Ramos (cell line): ENCODE results near the gene XXYLT1.

Experiments
- in situ Hi-C: fragments of 300-500 bp; cut with MboI; formaldehyde crosslinking; loops from one replicate; pipeline ENCODE4 v1.14.3; 2022; ENCODE audit warnings: low sequenced_read_pairs; ENCODE audit not compliant: unreplicated experiment

The XXYLT1 gene

DNA sequence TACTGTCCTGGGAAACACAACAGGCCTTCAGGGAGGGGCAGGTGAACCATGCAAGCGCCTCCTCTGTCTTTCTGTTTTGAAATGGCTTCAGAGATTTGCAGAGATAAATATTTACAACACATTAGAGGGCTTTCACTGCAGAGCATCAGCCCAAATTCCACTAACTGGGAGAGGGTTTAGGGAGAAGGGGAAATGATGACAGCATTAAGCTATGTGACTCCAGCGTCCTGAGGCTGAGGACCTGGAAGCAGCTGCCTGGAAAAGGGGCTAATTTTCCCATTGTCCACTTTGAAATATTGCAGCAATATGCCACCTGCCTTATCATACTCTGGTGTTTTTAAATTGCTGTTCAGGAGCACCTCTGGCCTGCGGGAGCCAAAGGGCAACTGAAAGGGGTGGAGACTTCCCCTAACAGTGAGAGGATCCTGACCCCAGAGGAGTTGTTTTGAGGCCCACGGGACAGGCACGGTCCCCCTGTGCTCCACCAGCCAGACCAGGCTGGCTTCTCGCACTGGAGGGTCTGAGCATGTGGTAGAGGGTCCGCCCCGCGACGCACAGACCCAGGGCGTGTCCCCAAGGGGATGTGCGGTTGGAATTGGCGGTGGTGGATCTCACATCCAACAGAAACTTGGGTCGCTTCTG, 110.6 kb downstream of the XXYLT1 start:
- in situ Hi-C loops = loop anchor here (25.0 kb wide), 1 partner anchor 1073 kb away; no protein-coding TSS in a partner anchor

DNA sequence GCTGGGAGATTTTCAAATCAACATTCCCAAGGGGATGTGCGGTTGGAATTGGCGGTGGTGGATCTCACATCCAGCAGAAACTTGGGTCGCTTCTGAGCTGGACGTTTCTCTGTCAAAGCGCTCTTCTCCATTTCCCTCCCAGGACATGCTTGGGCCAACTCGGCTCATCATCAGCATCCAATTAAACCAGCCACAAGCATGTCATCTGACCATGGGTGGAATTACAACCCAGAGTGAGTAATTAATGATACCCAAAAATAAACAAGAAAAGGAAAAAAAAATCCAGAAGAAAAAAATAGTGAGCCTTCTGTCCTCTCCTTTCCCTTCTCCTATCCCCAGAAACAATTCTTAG, 111.2 kb downstream of the XXYLT1 start:
- in situ Hi-C loops = loop anchor here (5.0 to 25.0 kb wide), 3 partner anchors 98 to 1072 kb away; partner anchors contain the start of gene PPP1R2

DNA sequence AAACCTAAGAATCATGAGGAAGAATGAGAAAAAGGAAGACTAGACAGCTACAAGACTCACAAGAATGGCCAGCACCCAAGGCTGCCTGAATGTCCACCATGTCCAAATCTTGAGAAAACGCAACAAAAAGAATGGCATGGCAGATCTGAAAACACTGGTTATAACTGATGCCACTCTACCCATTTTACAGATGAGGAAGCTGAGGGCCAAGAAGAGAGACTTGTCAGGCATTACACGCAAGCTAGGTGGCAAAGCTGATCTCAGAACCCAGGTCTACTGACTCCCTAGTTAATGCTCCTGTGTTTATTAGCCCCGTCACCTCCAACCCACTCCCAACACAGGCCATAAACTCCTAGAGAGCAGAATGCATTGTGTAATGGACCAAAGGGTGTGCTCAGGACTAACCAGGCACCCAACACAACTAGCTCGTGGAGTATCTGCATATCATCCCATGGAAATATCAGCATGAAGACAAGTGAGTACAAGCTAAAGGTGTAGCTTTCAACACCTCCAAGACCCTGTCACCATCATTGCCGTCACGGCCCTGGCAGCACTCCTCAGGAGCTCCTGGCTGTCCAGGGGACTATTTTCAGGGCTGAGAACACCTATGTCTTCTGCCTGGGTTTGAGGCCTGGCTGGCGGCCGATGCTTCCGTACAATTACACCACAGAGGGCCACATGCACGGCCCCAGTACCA, 111.7 kb downstream of the XXYLT1 start:
- in situ Hi-C loops = loop anchor here (5.0 to 25.0 kb wide), 3 partner anchors 98 to 1072 kb away; partner anchors contain the start of gene PPP1R2

DNA sequence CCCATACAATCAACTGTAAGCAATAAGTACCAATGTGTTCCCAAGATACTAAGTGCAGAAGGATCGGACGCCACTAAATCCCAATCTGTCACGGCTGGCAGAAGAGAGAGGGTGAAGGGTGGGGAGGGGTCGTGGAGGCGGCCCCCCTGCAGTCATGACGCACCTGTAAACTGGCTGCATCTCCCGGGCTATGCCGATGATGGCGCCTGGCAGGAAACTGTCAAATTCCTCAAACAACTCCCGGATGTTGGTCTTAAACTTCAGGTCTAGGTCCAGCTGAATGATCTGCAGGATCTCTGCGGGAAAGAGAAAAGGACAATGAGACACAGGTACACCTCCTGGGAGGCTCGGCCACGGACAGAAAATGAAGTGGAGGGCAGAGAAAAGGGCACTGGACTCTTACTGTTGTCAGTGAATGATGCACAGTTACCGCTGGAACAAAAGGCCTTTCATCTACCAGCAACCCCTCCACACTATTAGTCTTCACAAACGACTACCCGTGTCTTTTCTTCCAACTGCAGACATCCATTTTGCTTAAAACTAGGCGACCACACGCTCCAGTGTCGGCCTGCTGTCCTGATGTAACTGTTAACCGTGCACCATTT, 114.6 kb downstream of the XXYLT1 start:
- in situ Hi-C loops = loop anchor here (5.0 to 25.0 kb wide), 3 partner anchors 101 to 1069 kb away; partner anchors contain the start of gene PPP1R2

DNA sequence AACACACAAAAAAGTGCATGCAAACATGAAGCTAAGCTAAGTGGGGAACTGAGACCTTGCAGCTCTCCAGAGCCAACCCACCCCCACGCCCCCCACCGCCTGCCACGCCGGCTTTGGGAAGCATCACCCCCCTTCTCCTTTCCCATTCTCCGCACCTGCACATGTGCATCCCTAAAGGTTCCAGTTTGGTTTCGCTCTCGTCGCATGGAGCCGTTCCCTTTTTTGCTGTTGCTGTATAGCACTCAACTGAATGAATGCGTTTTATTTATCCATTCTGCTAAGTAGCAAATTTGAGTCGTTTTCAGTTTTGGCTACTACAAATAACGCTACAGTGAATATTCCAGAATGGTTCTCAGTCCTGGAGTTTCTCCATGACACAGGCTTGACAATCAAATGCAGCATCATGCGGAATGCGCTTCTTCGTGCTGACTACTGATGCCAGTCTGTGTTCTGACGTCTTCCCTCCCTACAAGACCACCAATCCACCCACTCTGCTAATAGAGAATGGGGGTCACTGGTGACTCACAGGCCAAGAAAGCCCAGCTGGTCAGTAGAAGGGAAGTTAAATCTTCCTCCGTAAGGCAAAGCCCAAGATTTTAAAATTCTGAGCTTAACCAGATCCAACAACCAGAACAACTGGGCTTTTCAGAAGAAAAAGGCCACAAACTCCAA, 115.3 kb downstream of the XXYLT1 start:
- in situ Hi-C loops = loop anchor here (5.0 to 25.0 kb wide), 3 partner anchors 102 to 1068 kb away; partner anchors contain the start of gene PPP1R2

DNA sequence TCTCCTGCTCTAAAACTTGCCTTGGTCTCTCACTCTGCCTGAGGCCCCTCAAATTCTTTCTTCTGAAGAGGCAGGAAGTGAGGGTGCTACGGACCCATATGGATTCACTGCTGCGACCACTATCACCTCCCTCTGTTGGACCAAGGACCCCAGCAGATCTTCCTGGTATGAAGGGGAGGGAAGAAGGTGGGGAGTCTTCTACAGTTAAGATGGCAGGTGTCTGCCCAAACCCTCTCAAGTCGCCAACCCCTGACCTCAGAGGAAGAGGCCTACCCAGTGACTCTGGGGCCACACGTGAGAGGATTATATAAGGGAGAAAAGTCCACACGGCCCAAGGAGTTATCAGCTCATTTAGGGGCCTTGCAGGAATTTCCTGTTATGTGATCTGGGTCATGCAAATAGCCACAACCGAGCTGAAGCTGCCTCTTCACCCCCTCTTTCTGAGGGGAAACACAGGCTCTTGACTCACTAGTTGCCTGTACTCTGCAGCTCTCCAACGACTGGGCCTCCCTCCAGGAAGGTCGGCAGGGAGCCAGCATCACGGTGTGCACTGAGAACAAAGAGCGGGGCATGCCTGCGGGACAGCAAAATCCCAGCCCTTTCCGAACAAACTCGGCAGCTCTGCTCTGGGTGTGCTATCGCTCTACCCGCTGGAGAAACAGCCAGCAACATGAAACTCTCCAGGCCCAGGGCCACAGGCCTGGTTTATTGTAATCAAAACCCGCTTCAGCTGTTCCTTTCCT, 116.0 kb downstream of the XXYLT1 start:
- in situ Hi-C loops = loop anchor here (5.0 to 25.0 kb wide), 3 partner anchors 102 to 1068 kb away; partner anchors contain the start of gene PPP1R2

DNA sequence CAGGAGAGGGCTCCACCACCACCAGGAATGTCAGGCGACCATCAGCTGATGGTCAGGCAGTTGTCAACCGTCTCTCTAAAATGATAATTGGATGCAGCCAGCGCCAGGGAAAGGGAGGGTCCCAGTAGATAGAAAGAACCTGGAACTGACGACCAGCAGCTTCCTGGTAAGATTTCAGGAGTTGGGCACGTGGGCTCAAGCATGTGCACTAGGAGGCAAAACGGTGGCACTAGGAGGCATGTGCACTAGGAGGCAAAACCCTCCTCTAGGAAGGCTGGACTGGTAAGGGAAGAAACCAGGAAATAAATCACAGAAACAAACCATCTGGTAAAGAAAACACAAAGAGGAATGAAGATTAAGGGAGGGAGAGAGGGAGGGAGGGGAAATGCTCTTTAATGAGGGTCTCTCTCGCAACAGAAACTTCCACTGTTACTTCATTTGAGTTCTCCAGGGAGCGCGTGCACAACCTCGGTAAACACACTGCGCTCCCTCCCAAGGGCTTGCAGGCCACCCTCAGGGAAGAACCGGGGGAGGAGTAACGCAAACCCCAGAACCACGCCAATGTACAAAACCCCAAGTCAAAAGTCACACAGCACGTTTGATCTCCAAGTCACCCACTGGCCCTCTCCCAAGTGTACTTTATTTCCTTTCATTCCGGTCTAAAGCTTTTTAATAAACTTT, 116.7 kb downstream of the XXYLT1 start:
- in situ Hi-C loops = loop anchor here (25.0 kb wide), 1 partner anchor 1067 kb away; no protein-coding TSS in a partner anchor

DNA sequence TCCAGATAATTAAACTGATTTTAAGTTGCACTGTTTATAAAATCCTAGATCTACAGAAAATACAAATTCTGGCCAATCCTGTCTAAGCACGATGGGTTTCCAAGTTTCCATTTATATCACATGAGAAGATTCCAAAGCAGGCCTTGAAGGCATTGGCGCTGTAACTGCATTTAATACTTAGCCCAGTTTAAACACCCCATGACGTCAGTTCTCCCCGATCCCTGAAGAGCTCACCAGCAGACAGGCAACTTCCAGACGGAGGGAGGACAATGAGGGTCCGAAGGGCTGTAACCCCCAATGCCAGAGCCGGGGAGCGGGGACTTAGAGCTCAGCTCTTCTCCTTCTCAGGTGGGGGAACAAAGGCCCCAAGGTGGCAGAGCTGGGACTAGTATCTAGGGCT, 117.3 kb downstream of the XXYLT1 start:
- in situ Hi-C loops = loop anchor here (25.0 kb wide), 1 partner anchor 1066 kb away; no protein-coding TSS in a partner anchor

DNA sequence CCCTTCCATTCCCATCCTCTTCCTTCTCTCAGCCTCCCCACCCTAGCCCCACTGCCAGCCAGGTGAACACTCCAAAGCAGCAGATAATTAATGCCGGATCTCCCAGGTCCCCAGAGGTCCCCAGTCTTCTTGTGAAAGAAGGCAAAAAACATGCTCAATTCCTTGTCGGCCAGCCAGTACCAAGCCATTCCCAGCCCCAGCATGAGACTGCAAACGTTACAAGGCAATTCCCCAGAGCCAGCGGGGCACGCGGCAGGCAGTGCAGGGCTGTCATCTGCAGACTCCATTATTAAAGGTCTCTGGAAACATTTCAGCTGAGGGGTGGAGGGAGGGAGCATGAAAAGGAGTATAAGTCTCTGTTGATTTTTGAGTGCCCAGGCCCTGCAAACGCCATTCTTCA, 117.8 kb downstream of the XXYLT1 start:
- in situ Hi-C loops = loop anchor here (25.0 kb wide), 1 partner anchor 1066 kb away; no protein-coding TSS in a partner anchor

DNA sequence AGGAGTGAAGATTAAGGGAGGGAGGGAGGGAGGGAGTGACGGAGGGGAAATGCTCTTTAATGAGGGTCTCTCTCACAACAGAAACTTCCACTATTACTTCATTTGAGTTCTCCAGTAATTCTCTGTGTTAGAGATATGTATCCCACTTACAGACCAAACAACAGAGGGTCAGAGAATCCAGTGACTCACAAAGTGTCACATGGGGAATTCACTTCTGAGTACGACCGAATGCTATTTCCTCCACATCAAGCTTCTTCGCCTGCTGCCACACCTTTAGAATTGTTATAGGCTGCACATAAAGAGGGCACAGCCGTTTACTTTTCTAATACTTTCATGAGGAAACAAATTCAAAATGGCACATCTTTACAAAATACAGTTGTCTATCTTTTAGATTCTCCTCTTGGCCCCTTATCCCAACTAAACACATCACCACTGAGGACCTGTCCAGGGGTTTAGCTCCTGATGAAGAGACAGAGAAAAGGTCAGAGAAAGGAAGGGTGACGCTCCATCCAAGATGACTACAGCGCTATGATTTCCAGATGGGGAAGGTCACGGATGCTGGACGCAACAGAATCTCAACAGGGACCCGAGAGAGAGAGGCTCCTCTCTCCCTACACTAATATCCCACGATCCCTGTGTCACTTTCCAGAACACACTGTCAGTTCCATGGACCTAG, 119.0 kb downstream of the XXYLT1 start:
- in situ Hi-C loops = loop anchor here (25.0 kb wide), 1 partner anchor 1065 kb away; no protein-coding TSS in a partner anchor

DNA sequence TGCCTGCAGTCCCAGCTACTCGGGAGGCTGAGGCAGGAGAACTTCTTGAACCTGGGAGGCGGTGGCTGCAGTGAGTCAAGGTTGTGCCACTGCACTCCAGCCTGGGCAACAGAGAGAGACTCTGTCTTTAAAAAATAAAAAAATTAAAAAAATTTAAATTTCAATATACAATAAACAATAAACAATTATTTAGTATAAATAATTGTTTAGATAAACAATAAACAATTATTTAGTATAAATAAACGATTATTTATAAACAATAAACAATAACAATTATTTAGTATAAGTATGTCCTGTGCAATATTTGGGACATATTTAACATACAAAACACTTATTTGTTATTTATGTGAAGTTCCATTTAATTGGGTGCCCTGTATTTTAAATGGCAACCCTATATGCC, 119.6 kb downstream of the XXYLT1 start:
- in situ Hi-C loops = loop anchor here (25.0 kb wide), 1 partner anchor 1064 kb away; no protein-coding TSS in a partner anchor

DNA sequence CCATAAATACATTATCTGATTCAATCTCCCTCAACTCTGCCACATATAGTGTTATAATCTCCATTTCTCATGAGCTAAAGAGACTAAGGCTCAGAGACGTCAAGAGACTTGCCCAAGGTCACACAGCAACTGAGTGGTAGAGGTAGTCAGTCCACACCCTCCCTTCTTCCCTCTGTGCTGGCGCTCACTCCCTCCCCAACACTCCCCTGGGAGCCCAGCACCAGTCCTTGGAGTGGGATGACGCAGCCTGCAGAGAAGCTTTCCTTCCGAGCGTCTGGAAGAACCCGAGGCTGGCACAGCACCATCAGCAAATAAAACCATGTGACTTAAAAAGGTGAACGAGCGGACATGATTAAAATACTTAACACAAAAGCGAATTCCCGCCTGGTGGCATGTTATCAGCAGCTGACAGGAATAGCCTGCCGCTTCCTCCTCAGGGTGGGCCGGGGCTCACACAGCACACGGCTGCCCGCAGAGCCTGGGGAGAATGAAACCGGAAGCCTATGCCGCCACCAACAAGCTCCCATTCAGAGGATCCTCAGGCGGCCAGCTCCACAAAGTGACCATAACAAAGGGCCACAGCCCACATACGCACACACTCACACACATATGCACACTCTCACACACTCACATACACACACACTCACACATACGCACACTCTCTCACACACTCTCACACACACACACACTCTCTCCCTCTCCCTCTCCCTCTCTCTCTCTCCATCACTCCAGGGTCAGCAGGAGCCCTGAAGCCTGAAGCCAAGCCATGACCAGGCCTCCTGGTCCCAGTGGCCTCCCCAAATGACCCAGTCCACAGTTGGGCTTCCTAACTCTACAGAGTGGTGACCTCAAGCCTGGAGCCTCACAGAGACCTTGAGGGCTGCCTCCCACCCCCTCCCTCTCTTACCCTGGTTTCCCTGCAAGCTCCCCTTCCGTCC, 120.5 kb downstream of the XXYLT1 start:
- in situ Hi-C loops = loop anchor here (25.0 kb wide), 1 partner anchor 1063 kb away; no protein-coding TSS in a partner anchor

DNA sequence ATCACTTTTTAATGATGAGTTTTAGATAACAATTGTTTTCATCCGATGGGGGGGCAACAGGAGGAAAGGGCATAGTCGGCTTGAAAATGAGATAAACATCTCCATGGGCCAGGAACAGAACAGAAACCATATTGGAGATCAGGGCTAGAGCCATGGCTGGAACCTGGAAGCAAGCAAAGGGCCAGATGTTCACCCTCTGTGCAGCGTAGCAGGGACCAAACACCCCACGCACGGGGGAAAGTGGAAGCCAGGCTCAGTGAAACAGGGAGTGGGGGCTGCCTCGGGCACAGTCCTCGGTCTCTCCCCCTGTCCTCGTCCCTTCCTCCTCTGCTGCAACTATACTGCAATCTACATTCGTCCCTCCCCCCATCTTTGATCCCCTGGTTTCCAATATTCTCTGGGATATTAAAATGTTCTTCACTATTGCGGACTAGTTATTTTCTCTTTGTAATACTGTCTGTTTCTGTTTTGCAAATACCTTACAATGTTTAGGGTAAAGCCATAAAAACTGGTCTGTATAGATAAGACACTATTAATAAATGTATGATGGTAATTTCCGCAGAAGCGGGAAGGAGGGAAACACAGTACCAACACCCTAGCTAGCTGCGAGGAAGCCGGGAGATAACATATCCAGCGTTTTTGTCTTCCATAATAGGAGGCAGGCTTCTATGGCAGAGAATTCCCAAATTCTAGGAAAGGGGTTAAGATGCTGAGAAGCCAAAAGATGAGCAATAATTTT, 121.5 kb downstream of the XXYLT1 start:
- in situ Hi-C loops = loop anchor here (25.0 kb wide), 1 partner anchor 1062 kb away; no protein-coding TSS in a partner anchor

DNA sequence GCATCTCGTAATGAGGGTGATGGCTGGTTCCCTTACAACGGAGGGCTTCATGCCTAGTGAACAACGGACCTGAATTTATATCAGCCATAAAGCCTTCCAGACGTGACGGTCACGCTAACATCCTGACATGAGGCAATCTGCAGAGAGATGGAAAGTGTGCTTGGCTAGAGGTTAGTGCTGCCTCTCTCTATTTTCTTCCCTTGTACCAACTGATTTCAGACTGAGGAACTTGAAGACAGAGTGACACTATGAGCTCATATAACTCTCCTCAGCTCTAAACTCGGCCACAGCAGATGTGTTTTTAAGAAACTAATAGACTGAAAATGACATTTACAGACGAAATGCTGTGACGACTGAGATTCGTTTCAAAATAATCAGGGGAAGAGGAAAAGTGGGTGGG, 122.4 kb downstream of the XXYLT1 start:
- in situ Hi-C loops = no loop called here

DNA sequence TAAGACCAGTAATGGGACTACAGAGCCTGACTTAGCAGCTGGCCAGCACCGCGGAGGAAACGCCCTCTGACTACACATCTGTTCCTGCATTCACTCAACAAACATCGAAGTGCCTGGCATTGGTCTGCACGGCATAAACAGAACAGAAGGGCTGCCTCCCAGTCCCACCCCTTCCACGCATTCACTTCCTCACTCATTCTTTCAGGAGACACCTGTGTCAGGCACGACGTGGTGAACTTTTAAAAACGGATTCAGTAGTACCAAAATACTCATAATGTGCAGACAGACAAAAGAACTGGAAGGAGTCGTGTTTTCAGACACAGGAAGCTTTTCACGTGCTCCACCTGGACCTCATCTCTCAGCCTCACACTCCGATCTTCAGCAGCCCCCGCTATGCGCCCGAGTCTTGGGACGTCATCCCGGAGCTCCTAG, 123.3 kb downstream of the XXYLT1 start:
- in situ Hi-C loops = no loop called here

DNA sequence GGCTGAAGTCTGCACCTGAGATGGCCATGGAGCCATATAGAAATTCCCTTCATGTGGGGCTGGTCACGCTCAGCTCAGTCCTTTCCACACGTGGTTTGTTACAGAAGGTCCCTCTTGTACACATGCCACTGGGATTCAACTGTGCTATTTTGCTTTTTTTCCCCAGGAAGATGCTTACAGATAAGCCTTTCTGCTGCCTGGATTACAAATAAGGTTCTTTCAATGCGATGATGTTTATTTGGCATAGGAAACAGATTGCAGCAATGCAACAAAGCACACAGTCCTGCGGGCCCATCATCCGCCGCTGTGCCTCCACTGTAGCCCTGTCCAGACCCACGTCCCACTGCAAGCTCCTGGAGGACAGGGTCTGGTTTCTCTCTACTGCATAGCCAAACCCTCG, 124.8 kb downstream of the XXYLT1 start:
- in situ Hi-C loops = no loop called here

DNA sequence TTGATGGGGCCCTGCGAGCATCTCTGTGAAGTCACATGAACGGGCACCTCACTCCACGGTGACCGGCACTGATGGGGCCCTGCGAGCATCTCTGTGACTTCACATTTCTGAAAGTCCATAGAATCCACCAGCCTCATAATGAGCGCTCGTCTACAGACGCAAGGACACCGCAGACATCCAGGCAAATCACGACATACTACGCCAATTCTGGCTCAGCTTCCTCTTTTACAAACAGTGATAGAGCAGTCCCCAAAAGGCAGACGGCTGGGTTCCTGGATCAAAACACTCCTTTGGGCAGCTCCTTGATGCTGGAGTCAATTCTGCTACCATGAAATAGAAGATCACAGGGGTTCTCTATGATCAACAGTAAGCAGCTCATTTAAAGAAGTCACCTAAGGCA, 125.4 kb downstream of the XXYLT1 start:
- in situ Hi-C loops = no loop called here
